Smooth muscle cell (in vitro differentiated cells): ENCODE results near the gene SALL2. TPM values are rescaled to one million over a fixed set of nuclear protein-coding genes. Genes with fewer than 3 reads are reported as not detected.

Source experiments
- DNase-seq: peaks from one replicate; lab custom pipeline; 2025; ENCODE audit not compliant: unreplicated experiment; lab: John Stamatoyannopoulos, UW
- H2AFZ ChIP-seq: fragments of 200-600 bp; sonication (generic); 2 replicates; pipeline ENCODE4 v1.6.0; 2016; ENCODE audit warnings: antibody characterized with exemption, low read depth, mild to moderate bottlenecking
- H3F3A ChIP-seq: fragments of 200-600 bp; sonication (generic); 2 replicates; pipeline ENCODE4 v1.6.0; 2017; ENCODE audit warnings: antibody characterized with exemption, low read depth
- H3K27ac ChIP-seq: fragments of 200-600 bp; sonication (generic); 2 replicates; pipeline ENCODE4 v1.5.1; 2016; ENCODE audit warnings: low read depth, mild to moderate bottlenecking
- H3K27me3 ChIP-seq: fragments of 200-600 bp; sonication (generic); 2 replicates; pipeline ENCODE4 v1.6.1; 2016; ENCODE audit warnings: low read depth, mild to moderate bottlenecking
- H3K36me3 ChIP-seq: fragments of 200-600 bp; sonication (generic); 2 replicates; pipeline ENCODE4 v1.5.1; 2016; ENCODE audit warnings: low read depth
- H3K4me1 ChIP-seq: fragments of 200-600 bp; sonication (generic); 2 replicates; pipeline ENCODE4 v1.5.1; 2016; ENCODE audit warnings: low read depth
- H3K4me2 ChIP-seq: fragments of 200-600 bp; sonication (generic); 2 replicates; pipeline ENCODE4 v1.6.0; 2016; ENCODE audit warnings: mild to moderate bottlenecking
- H3K4me3 ChIP-seq: fragments of 200-600 bp; sonication (generic); 2 replicates; pipeline ENCODE4 v1.5.1; 2016; ENCODE audit warnings: mild to moderate bottlenecking
- H3K79me2 ChIP-seq: fragments of 200-600 bp; sonication (generic); 2 replicates; pipeline ENCODE4 v1.6.0; 2016; ENCODE audit warnings: low read depth, mild to moderate bottlenecking
- H3K9ac ChIP-seq: fragments of 200-600 bp; sonication (generic); 2 replicates; pipeline ENCODE4 v1.6.0; 2016; ENCODE audit warnings: low read depth
- H3K9me3 ChIP-seq: fragments of 200-600 bp; sonication (generic); replicated peaks from 2 replicates; pipeline ENCODE4 v1.5.1; 2016; ENCODE audit warnings: low read depth
- H4K20me1 ChIP-seq: fragments of 200-600 bp; sonication (generic); 2 replicates; pipeline ENCODE4 v1.6.0; 2016; ENCODE audit warnings: low read depth
- WGBS: methylation state at CpG from one replicate; pipeline ENCODE4 v1.1.7; 2016; ENCODE audit warnings: low lambda C conversion rate; 5-methylcytosine and 5-hydroxymethylcytosine counted together
- polyA plus RNA-seq: library from polyadenylated mRNA; unstranded; fragments of >200 nt; fragmentation: Nextera tagmentation; extraction: Ambion mirVana; gene quantifications from 2 replicates; pipeline ENCODE4 v1.2.1, GENCODE V29; 2016
- total RNA-seq: library from RNA; depleted of rRNA; stranded (reverse); fragments of >200 nt; gene quantifications from 2 replicates; pipeline ENCODE4 v1.2.3, GENCODE V29; 2014
- TF ChIP-seq, protein P1 (sequence below): fragments of 200-600 bp; sonication (generic); IDR thresholded peaks from 2 replicates; pipeline ENCODE4 v1.5.1; 2017; ENCODE audit warnings: borderline replicate concordance, mild to moderate bottlenecking, antibody characterized with exemption; ENCODE audit not compliant: insufficient read depth, poor library complexity, severe bottlenecking

SALL2 gene
- total and polyA plus RNA-seq, 2 experiments from 2014 or later = 4.5 to 5.9 TPM

DNA sequence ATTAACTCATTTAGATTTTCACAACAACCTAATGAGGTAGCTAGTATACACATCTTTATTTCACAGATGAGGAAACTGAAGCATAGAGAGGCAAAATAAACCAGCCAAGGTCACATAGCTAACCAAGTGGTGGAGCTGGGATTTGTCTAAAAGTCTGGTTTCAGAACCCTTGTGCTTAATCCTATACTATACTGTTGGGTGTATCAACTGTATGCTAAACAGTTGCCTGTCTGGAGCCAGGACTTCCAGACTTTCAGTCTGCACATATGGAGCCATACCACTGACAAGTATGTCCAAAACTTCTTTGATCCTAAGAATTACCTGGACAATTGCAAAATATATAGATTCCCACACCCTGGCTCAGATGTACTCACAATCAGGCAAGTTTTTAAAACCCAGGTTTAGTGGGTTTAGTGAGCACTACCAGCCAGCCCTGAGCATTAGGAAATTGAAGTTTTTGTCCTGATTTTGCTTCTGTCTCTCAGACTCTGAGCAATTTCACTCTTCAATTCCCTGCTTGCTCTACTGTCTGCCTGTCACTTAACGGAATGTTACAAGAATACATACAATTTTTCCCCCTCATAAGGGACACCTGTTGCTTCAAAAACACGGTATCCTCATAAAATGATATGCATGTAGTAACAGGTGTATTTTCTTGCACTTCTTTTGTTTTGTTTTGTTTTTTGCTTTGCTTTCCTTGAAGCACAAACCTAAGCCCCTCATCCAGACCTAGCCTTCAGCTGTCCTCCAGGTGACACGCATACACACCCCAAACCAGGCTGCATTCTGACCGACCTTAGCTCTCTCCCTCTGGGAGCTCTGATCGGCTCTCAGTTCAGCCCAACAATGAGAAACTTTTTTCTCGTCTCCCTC is 9.6 kb upstream of the SALL2 start:
- TF ChIP-seq, protein P1, sequence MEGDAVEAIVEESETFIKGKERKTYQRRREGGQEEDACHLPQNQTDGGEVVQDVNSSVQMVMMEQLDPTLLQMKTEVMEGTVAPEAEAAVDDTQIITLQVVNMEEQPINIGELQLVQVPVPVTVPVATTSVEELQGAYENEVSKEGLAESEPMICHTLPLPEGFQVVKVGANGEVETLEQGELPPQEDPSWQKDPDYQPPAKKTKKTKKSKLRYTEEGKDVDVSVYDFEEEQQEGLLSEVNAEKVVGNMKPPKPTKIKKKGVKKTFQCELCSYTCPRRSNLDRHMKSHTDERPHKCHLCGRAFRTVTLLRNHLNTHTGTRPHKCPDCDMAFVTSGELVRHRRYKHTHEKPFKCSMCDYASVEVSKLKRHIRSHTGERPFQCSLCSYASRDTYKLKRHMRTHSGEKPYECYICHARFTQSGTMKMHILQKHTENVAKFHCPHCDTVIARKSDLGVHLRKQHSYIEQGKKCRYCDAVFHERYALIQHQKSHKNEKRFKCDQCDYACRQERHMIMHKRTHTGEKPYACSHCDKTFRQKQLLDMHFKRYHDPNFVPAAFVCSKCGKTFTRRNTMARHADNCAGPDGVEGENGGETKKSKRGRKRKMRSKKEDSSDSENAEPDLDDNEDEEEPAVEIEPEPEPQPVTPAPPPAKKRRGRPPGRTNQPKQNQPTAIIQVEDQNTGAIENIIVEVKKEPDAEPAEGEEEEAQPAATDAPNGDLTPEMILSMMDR = no peak
- Histone ChIP-seq H3K4me1 (peaks cover 37% of the 10 kb centered on the region), H3F3A (no peaks in the 10 kb centered on the region), H4K20me1 (no peaks in the 10 kb centered on the region), H3K4me3 (peak overlapping the region; percentile 54), H3K27me3 (peaks cover 49% of the 10 kb centered on the region), H3K27ac (no peak overlapping the region), H3K79me2 (no peaks in the 10 kb centered on the region), H3K4me2 (peak overlapping the region; percentile 89), H3K9me3 (no peaks in the 10 kb centered on the region), H3K36me3 (no peaks in the 10 kb centered on the region), H3K9ac (no peak overlapping the region), H2AFZ (peak overlapping the region; percentile 61)
- WGBS = 14% methylated on average over 6 of the region's 6 CpGs
- DNase-seq = no peak

DNA sequence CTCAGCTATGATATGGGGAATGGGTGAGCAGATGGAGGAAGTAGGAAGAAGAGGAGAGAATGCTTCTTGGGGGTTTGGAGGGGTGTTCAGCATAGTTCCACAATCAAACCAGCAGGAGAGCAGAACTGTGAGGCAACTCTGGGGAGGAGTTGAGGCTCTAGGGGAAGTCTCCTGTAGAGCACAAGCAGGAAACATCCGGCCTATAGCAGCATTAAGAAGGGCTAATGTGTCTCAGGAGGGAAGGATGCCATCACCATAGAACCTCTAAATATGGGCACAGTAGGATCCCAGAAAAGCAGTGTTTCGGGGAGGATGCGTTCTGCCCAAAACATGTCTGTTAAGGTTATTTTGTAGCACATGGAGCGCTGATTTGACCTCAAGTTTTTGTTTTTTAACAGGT is 8.4 kb upstream of the SALL2 start:
- Histone ChIP-seq H2AFZ (no peak overlapping the region), H3K9ac (no peak overlapping the region), H3K27me3 (peaks cover 49% of the 10 kb centered on the region), H3K4me2 (no peak overlapping the region), H3K27ac (no peak overlapping the region), H4K20me1 (no peaks in the 10 kb centered on the region), H3F3A (no peaks in the 10 kb centered on the region), H3K79me2 (no peaks in the 10 kb centered on the region), H3K4me1 (peaks cover 33% of the 10 kb centered on the region), H3K4me3 (no peak overlapping the region), H3K9me3 (no peaks in the 10 kb centered on the region), H3K36me3 (no peaks in the 10 kb centered on the region)
- TF ChIP-seq, protein P1 = no peak
- no peak for DNase-seq
- 20% methylated on average over 4 of the region's 4 CpGs for WGBS

DNA sequence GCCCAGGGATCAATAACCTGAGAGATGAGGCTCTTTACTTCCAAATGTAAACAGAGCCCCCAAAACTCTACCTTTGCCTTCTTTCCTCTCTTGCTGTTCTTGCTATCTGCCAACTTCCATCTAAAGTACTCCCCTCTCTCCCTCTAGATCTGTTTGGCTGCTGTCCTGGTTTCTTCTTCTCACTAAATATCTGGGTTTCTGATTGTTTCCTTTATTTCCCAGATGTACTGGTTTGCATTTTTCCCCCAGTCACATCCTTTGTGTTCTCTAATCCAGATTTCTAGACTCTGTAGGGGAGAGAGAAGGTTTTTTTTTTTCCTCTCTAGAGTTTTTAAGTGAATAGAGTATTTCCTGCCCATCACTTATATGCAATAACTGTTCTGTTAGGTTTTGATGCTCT is 7.1 kb upstream of the SALL2 start:
- Histone ChIP-seq H3K27me3 (peaks cover 49% of the 10 kb centered on the region), H3K79me2 (no peaks in the 10 kb centered on the region), H3K9ac (no peak overlapping the region), H3K36me3 (no peaks in the 10 kb centered on the region), H3F3A (no peaks in the 10 kb centered on the region), H3K4me1 (peaks cover 34% of the 10 kb centered on the region), H3K4me2 (no peak overlapping the region), H3K27ac (no peak overlapping the region), H3K9me3 (no peaks in the 10 kb centered on the region), H2AFZ (no peak overlapping the region), H4K20me1 (no peaks in the 10 kb centered on the region), H3K4me3 (no peak overlapping the region)
- DNase-seq = no peak
- TF ChIP-seq, protein P1 = no peak

DNA sequence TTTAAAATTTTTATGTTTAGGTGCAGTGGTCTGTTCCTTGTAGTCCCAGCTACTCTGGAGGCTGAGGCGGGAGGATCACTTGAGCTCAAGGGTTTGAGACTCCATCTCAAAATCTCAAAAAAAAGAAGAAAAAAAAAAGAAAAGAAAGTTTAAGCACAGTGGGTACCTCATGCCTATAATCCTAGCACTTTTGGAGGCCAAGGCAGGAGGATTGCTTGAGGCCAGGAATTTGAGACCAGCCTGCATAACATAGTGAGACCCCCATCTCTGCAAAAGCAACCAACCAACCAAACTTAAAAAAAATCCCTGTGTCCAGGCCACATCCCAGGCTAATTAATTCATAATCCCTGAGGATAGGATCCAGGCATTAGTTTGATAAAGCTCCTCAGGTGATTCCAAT is 3.4 kb upstream of the SALL2 start:
- TF ChIP-seq, protein P1 = no peak
- Histone ChIP-seq H3F3A (no peaks in the 10 kb centered on the region), H3K27me3 (peaks cover 16% of the 10 kb centered on the region), H3K9me3 (no peaks in the 10 kb centered on the region), H3K36me3 (no peaks in the 10 kb centered on the region), H4K20me1 (no peaks in the 10 kb centered on the region), H3K4me3 (no peak overlapping the region), H3K4me1 (peaks cover 34% of the 10 kb centered on the region), H2AFZ (no peak overlapping the region), H3K79me2 (no peaks in the 10 kb centered on the region), H3K27ac (no peak overlapping the region), H3K9ac (no peak overlapping the region), H3K4me2 (no peak overlapping the region)
- 81% methylated on average over 1 of the region's 1 CpG for WGBS
- no peak for DNase-seq
